ENCODE data around the gene SLC4A8. TPM values are rescaled to one million over a fixed set of nuclear protein-coding genes. Genes with fewer than 3 reads are reported as not detected.

Gene SLC4A8
- total RNA-seq, 1 experiment from 2014 or later = 0.35 TPM

GRCh38 chr12:51520576-51521325, 96.1 kb downstream of the SLC4A8 start:
- DNase-seq (ENCODE audit: extremely low read depth, low read depth) = no peak

GRCh38 chr12:51521554-51522276, 97.1 kb downstream of the SLC4A8 start:
- no peak for DNase-seq (ENCODE audit: extremely low read depth, low read depth)

- no peak for DNase-seq (ENCODE audit: extremely low read depth, low read depth)
These were observed 98.1 kb downstream of the SLC4A8 start for GRCh38 chr12:51522696-51523095.

GRCh38 chr12:51524386-51524901, 99.8 kb downstream of the SLC4A8 start:
- no peak for DNase-seq (ENCODE audit: extremely low read depth, low read depth)

- DNase-seq (ENCODE audit: extremely low read depth, low read depth) = no peak
These were observed 100.9 kb downstream of the SLC4A8 start for GRCh38 chr12:51525518-51525917.

GRCh38 chr12:51527966-51528365, 103.3 kb downstream of the SLC4A8 start:
- DNase-seq (ENCODE audit: extremely low read depth, low read depth) = no peak

GRCh38 chr12:51528852-51529650, 104.4 kb downstream of the SLC4A8 start:
- no peak for DNase-seq (ENCODE audit: extremely low read depth, low read depth)

GRCh38 chr12:51529651-51529970, 105.0 kb downstream of the SLC4A8 start:
- DNase-seq (ENCODE audit: extremely low read depth, low read depth) = no peak

- no peak for DNase-seq (ENCODE audit: extremely low read depth, low read depth)
These were observed 105.6 kb downstream of the SLC4A8 start for GRCh38 chr12:51530208-51530607.

GRCh38 chr12:51531284-51531977, 106.8 kb downstream of the SLC4A8 start:
- no peak for DNase-seq (ENCODE audit: extremely low read depth, low read depth)

GRCh38 chr12:51531978-51532497, 107.4 kb downstream of the SLC4A8 start:
- DNase-seq (ENCODE audit: extremely low read depth, low read depth) = peak; percentile 76

- DNase-seq (ENCODE audit: extremely low read depth, low read depth) = no peak
These were observed 109.2 kb downstream of the SLC4A8 start for GRCh38 chr12:51533799-51534198.

- no peak for DNase-seq (ENCODE audit: extremely low read depth, low read depth)
These were observed 109.8 kb downstream of the SLC4A8 start for GRCh38 chr12:51534216-51535074.

GRCh38 chr12:51536159-51536558, 111.5 kb downstream of the SLC4A8 start:
- DNase-seq (ENCODE audit: extremely low read depth, low read depth) = no peak

- DNase-seq (ENCODE audit: extremely low read depth, low read depth) = no peak
These were observed 113.5 kb downstream of the SLC4A8 start for GRCh38 chr12:51538149-51538548.

GRCh38 chr12:51538599-51538998, 114.0 kb downstream of the SLC4A8 start:
- no peak for DNase-seq (ENCODE audit: extremely low read depth, low read depth)

GRCh38 chr12:51540996-51541395, 116.4 kb downstream of the SLC4A8 start:
- no peak for DNase-seq (ENCODE audit: extremely low read depth, low read depth)

- no peak for DNase-seq (ENCODE audit: extremely low read depth, low read depth)
These were observed 121.5 kb downstream of the SLC4A8 start for GRCh38 chr12:51546097-51546496.

GRCh38 chr12:51547606-51548005, 123.0 kb downstream of the SLC4A8 start:
- no peak for DNase-seq (ENCODE audit: extremely low read depth, low read depth)
